Activated CD8-positive, alpha-beta T cell treated with anti-CD3 and anti-CD28 coated beads for 36 hours (primary cell): ENCODE data around the gene SPAG17. TPM values are rescaled to one million over a fixed set of nuclear protein-coding genes. Genes with fewer than 3 reads are reported as not detected.

ENCODE experiments used
- ATAC-seq: fragments of 200-7000 bp; cut with Tn5 transposase; one replicate; pipeline ENCODE4 v1.10.0; 2021; ENCODE audit warnings: mild to moderate bottlenecking, moderate library complexity
- CTCF ChIA-PET: fragments of 350-600 bp; sonication (Branson Sonifier 250); formaldehyde crosslinking; loops from one replicate; lab custom pipeline; 2021; ENCODE audit warnings: antibody characterized with exemption; lab: Charles Lee
- POLR2A ChIA-PET: fragments of 350-600 bp; sonication (Branson Sonifier 250); formaldehyde crosslinking; loops from one replicate; lab custom pipeline; 2021; ENCODE audit warnings: antibody characterized with exemption; lab: Charles Lee
- DNase-seq: peaks from one replicate; pipeline ENCODE4 v3.0.0-alpha.2; 2020
- H3K27ac Mint-ChIP-seq: one replicate; pipeline ENCODE4 v1.8.0; 2021; ENCODE audit warnings: mild to moderate bottlenecking, mixed read lengths
- H3K27me3 Mint-ChIP-seq: one replicate; pipeline ENCODE4 v1.8.0; 2021; ENCODE audit warnings: mixed read lengths
- H3K36me3 Mint-ChIP-seq: one replicate; pipeline ENCODE4 v1.8.0; 2021; ENCODE audit warnings: low read depth, mixed read lengths
- H3K4me1 Mint-ChIP-seq: one replicate; pipeline ENCODE4 v1.8.0; 2021; ENCODE audit warnings: low read depth, mixed read lengths
- H3K4me3 Mint-ChIP-seq: one replicate; pipeline ENCODE4 v1.8.0; 2021; ENCODE audit warnings: mild to moderate bottlenecking, moderate library complexity, mixed read lengths
- H3K9me3 Mint-ChIP-seq: one replicate; pipeline ENCODE4 v1.8.0; 2021; ENCODE audit warnings: mixed read lengths
- CTCF ChIP-seq: fragments of 200-600 bp; IDR thresholded peaks from one replicate; pipeline ENCODE4 v1.8.0; 2022; ENCODE audit warnings: antibody characterized with exemption, mild to moderate bottlenecking
- intact Hi-C: fragments of 100-400 bp; cut with micrococcal nuclease; formaldehyde crosslinking; loops from one replicate; pipeline ENCODE4 v1.10.0; 2022
- total RNA-seq, 2 experiments: library from RNA; stranded (reverse); gene quantifications; one replicate each; pipeline ENCODE4 v1.2.3, GENCODE V29; 2021

SPAG17 gene
- total RNA-seq, 2 experiments from 2014 or later: not detected

- POLR2A ChIA-PET: no interaction called here
- Mint-ChIP-seq H3K36me3 (no peaks in the 10 kb centered on the region), H3K4me1 (peaks cover 2% of the 10 kb centered on the region), H3K4me3 (no peak overlapping the region), H3K27me3 (peaks cover 7% of the 10 kb centered on the region), H3K27ac (no peak overlapping the region), H3K9me3 (peaks cover 5% of the 10 kb centered on the region)
- intact Hi-C loops: no loop called here
- ATAC-seq (no peak), DNase-seq (no peak)
- CTCF ChIA-PET: no interaction called here
- no peak for TF ChIP-seq CTCF
Measured at GRCh38 chr1:118183586-118183985, 1.4 kb downstream of the SPAG17 start.

GRCh38 chr1:118177998-118178397 is 7.0 kb downstream of the SPAG17 start:
- Mint-ChIP-seq H3K36me3 (no peaks in the 10 kb centered on the region), H3K9me3 (peaks cover 7% of the 10 kb centered on the region), H3K4me1 (no peaks in the 10 kb centered on the region), H3K27ac (no peak overlapping the region), H3K27me3 (no peaks in the 10 kb centered on the region), H3K4me3 (no peak overlapping the region)
- DNase-seq: no peak
- POLR2A ChIA-PET: no interaction called here
- no peak for ATAC-seq
- no peak for TF ChIP-seq CTCF
- CTCF ChIA-PET: no interaction called here
- intact Hi-C loops: no loop called here

- ChIA-PET CTCF (interaction anchor here (0.7 kb wide), 1 partner anchor 584 kb away, joined by 3 read pairs; no protein-coding TSS in a partner anchor), POLR2A (no interaction called here)
- Mint-ChIP-seq H3K36me3 (no peaks in the 10 kb centered on the region), H3K27ac (no peak overlapping the region), H3K4me3 (no peak overlapping the region), H3K4me1 (no peaks in the 10 kb centered on the region), H3K27me3 (no peaks in the 10 kb centered on the region), H3K9me3 (peaks cover 3% of the 10 kb centered on the region)
- ATAC-seq (no peak), DNase-seq (no peak)
- intact Hi-C loops: no loop called here
- TF ChIP-seq CTCF: no peak
Measured at GRCh38 chr1:118169016-118169415, 16.0 kb downstream of the SPAG17 start.

- H3K9me3 Mint-ChIP-seq: no peaks in the 10 kb centered on the region
- no peaks in the 10 kb centered on the region for H3K27me3 Mint-ChIP-seq
- no peak overlapping the region for H3K27ac Mint-ChIP-seq
- CTCF ChIA-PET: no interaction called here
- ATAC-seq (no peak), DNase-seq (no peak)
- H3K4me3 Mint-ChIP-seq: no peak overlapping the region
- POLR2A ChIA-PET: no interaction called here
- H3K4me1 Mint-ChIP-seq: no peaks in the 10 kb centered on the region
- intact Hi-C loops: no loop called here
- TF ChIP-seq CTCF: no peak
- no peaks in the 10 kb centered on the region for H3K36me3 Mint-ChIP-seq
Measured at GRCh38 chr1:118160806-118161205, 24.2 kb downstream of the SPAG17 start.

GRCh38 chr1:118159569-118159968 is 25.5 kb downstream of the SPAG17 start:
- CTCF ChIA-PET: no interaction called here

More at GRCh38 chr1:118159569-118159968, 25.5 kb downstream of the SPAG17 start:
- no peak for TF ChIP-seq CTCF
- H3K4me3 Mint-ChIP-seq: no peak overlapping the region
- POLR2A ChIA-PET: no interaction called here
- H3K4me1 Mint-ChIP-seq: no peaks in the 10 kb centered on the region
- ATAC-seq: no peak
- no peak overlapping the region for H3K27ac Mint-ChIP-seq
- no peaks in the 10 kb centered on the region for H3K9me3 Mint-ChIP-seq
- H3K36me3 Mint-ChIP-seq: no peaks in the 10 kb centered on the region
- H3K27me3 Mint-ChIP-seq: no peaks in the 10 kb centered on the region
- intact Hi-C loops: no loop called here
- no peak for DNase-seq
